Endothelial cell (in vitro differentiated cells): ENCODE results near the gene ANKHD1. TPM values are rescaled to one million over a fixed set of nuclear protein-coding genes. Genes with fewer than 3 reads are reported as not detected.

Experiments
- DNase-seq: peaks from one replicate; pipeline ENCODE4 v3.0.0; 2021; ENCODE audit warnings: low spot score
- H3K27ac Mint-ChIP-seq: one replicate; pipeline ENCODE4 v1.8.0; 2021; ENCODE audit warnings: mixed read lengths, inconsistent platforms; ENCODE audit not compliant: unreplicated experiment
- H3K27me3 Mint-ChIP-seq: one replicate; pipeline ENCODE4 v1.8.0; 2021; ENCODE audit warnings: mild to moderate bottlenecking, moderate library complexity, mixed read lengths, inconsistent platforms; ENCODE audit not compliant: unreplicated experiment
- H3K36me3 Mint-ChIP-seq: one replicate; pipeline ENCODE4 v1.8.0; 2021; ENCODE audit warnings: mild to moderate bottlenecking, low read depth, mixed read lengths, inconsistent platforms; ENCODE audit not compliant: unreplicated experiment
- H3K4me1 Mint-ChIP-seq: one replicate; pipeline ENCODE4 v1.8.0; 2021; ENCODE audit warnings: mild to moderate bottlenecking, mixed read lengths, inconsistent platforms; ENCODE audit not compliant: unreplicated experiment
- H3K4me3 Mint-ChIP-seq: one replicate; pipeline ENCODE4 v1.8.0; 2021; ENCODE audit warnings: mild to moderate bottlenecking, mixed read lengths, inconsistent platforms; ENCODE audit not compliant: unreplicated experiment
- H3K9me3 Mint-ChIP-seq: one replicate; pipeline ENCODE4 v1.8.0; 2021; ENCODE audit warnings: mixed read lengths, inconsistent platforms; ENCODE audit not compliant: unreplicated experiment
- CTCF ChIP-seq: fragments of 200-600 bp; sonication (generic); IDR thresholded peaks from one replicate; pipeline ENCODE4 v1.5.0; 2021; ENCODE audit warnings: antibody characterized with exemption; ENCODE audit not compliant: unreplicated experiment
- total RNA-seq: library from RNA; stranded (reverse); fragmentation: NEBNext Ultra II Directional; extraction: Animal tissue kit (Norgen Biotek cat#: 25700); gene quantifications from one replicate; pipeline ENCODE4 v1.2.1, GENCODE V29; 2021; ENCODE audit not compliant: unreplicated experiment

Gene ANKHD1
- total RNA-seq, 1 donor from 2014 or later = 138 TPM

- no peak for DNase-seq
- Mint-ChIP-seq H3K9me3 (no peaks in the 10 kb centered on the region), H3K4me1 (peaks cover 37% of the 10 kb centered on the region), H3K36me3 (peaks cover 43% of the 10 kb centered on the region), H3K27ac (peak overlapping the region; percentile 67), H3K4me3 (peak overlapping the region; percentile 74), H3K27me3 (peaks cover 6% of the 10 kb centered on the region)
- TF ChIP-seq CTCF = no peak
These were observed 146.7 kb downstream of the ANKHD1 start for GRCh38 chr5:140548300-140548688.

GRCh38 chr5:140548791-140549190, 147.2 kb downstream of the ANKHD1 start:
- no peak for DNase-seq
- peaks cover 48% of the 10 kb centered on the region for H3K36me3 Mint-ChIP-seq
- peak overlapping the region; percentile 16 for H3K27ac Mint-ChIP-seq
- H3K27me3 Mint-ChIP-seq = peaks cover 6% of the 10 kb centered on the region
- H3K4me3 Mint-ChIP-seq = no peak overlapping the region
- TF ChIP-seq CTCF = no peak
- peaks cover 40% of the 10 kb centered on the region for H3K4me1 Mint-ChIP-seq
- no peaks in the 10 kb centered on the region for H3K9me3 Mint-ChIP-seq

- Mint-ChIP-seq H3K27ac (peak overlapping the region; percentile 57), H3K4me1 (peaks cover 40% of the 10 kb centered on the region), H3K4me3 (peak overlapping the region; percentile 81), H3K36me3 (peaks cover 41% of the 10 kb centered on the region), H3K27me3 (peaks cover 6% of the 10 kb centered on the region), H3K9me3 (no peaks in the 10 kb centered on the region)
- no peak for TF ChIP-seq CTCF
- no peak for DNase-seq
These were observed 147.9 kb downstream of the ANKHD1 start for GRCh38 chr5:140549237-140550144.

GRCh38 chr5:140550147-140551079, 148.8 kb downstream of the ANKHD1 start:
- H3K27me3 Mint-ChIP-seq = peaks cover 6% of the 10 kb centered on the region
- peak overlapping the region; percentile 57 for H3K27ac Mint-ChIP-seq
- DNase-seq = no peak
- peak overlapping the region; percentile 81 for H3K4me3 Mint-ChIP-seq
- H3K36me3 Mint-ChIP-seq = peaks cover 36% of the 10 kb centered on the region
- H3K9me3 Mint-ChIP-seq = no peaks in the 10 kb centered on the region
- no peak for TF ChIP-seq CTCF
- H3K4me1 Mint-ChIP-seq = peaks cover 37% of the 10 kb centered on the region
